Measurements from ENCODE around the gene SAMD4B. TPM values are rescaled to one million over a fixed set of nuclear protein-coding genes. Genes with fewer than 3 reads are reported as not detected.

Gene SAMD4B
- total RNA-seq, 4 donors from 2014 or later = 60.7 to 102 (median 77.1) TPM

- intact Hi-C loops (cut with DNase I; ENCODE audit: low total_unique reads) (no loop called here), in situ Hi-C loops (cut with MboI; ENCODE audit: low pct_ligation_motif_present in 1 of 4, low pct_unique_long_range_greater_than_20kb in 1 of 4, low sequenced_read_pairs in 3 of 4) (no loop called here)
- no peak overlapping the region for H3K27ac ChIP-seq
- H3K36me3 ChIP-seq = peaks cover 0 to 54% (median 22%) of the 10 kb centered on the region in 4 donors
- WGBS, 2 donors (ENCODE audit: low coverage in 1 of 2) = 89 to 100% methylated on average over 1 to 3 of the region's 3 CpGs
- H3K4me3 ChIP-seq = no peak overlapping the region
- TF ChIP-seq CTCF (IDR thresholded peaks at IDR 0.05) (no peak), EP300 (IDR thresholded peaks at IDR 0.05; ENCODE audit: low read depth) (no peak), POLR2AphosphoS5 (IDR thresholded peaks at IDR 0.05) (no peak), POLR2A (IDR thresholded peaks at IDR 0.05) (no peak)
- no peak for DNase-seq
- no peaks in the 10 kb centered on the region for H3K9me3 ChIP-seq
- no peaks in the 10 kb centered on the region for H3K27me3 ChIP-seq
- peaks cover 0 to 8% (median 0%) of the 10 kb centered on the region in 4 donors for H3K4me1 ChIP-seq
Measured at GRCh38 chr19:39359026-39359425, 16.8 kb downstream of the SAMD4B start.

- in situ Hi-C loops (cut with MboI; ENCODE audit: low pct_ligation_motif_present in 1 of 4, low pct_unique_long_range_greater_than_20kb in 1 of 4, low sequenced_read_pairs in 3 of 4) = no loop called here
- H3K4me1 ChIP-seq = peaks cover 0 to 10% (median 0%) of the 10 kb centered on the region in 4 donors
- H3K27ac ChIP-seq = no peak overlapping the region
- TF ChIP-seq CTCF (IDR thresholded peaks at IDR 0.05) (no peak), POLR2A (IDR thresholded peaks at IDR 0.05) (no peak), POLR2AphosphoS5 (IDR thresholded peaks at IDR 0.05) (no peak), EP300 (IDR thresholded peaks at IDR 0.05; ENCODE audit: low read depth) (no peak)
- H3K9me3 ChIP-seq = no peaks in the 10 kb centered on the region
- WGBS, 2 donors (ENCODE audit: low coverage in 1 of 2) = 89% methylated on average over 1 of the region's 1 CpG; no CpG with 5 or more reads in 1 of the 2 donors
- intact Hi-C loops (cut with DNase I; ENCODE audit: low total_unique reads) = no loop called here
- peaks cover 0 to 38% (median 14%) of the 10 kb centered on the region in 4 donors for H3K36me3 ChIP-seq
- DNase-seq = no peak
- H3K27me3 ChIP-seq = no peaks in the 10 kb centered on the region
- no peak overlapping the region for H3K4me3 ChIP-seq
Measured at GRCh38 chr19:39360599-39360998, 18.4 kb downstream of the SAMD4B start.

GRCh38 chr19:39362682-39363657 is 20.7 kb downstream of the SAMD4B start:
- Histone ChIP-seq H3K4me1 (peaks cover 0 to 10% (median 0%) of the 10 kb centered on the region in 4 donors), H3K9me3 (no peaks in the 10 kb centered on the region), H3K27ac (peak overlapping the region; percentile 31 to 63 (median 46)), H3K27me3 (no peaks in the 10 kb centered on the region), H3K36me3 (peaks cover 0 to 15% (median 3%) of the 10 kb centered on the region in 4 donors), H3K4me3 (no peak overlapping the region)
- no peak for TF ChIP-seq CTCF (IDR thresholded peaks at IDR 0.05)
- no peak for TF ChIP-seq POLR2AphosphoS5 (IDR thresholded peaks at IDR 0.05)
- TF ChIP-seq POLR2A (IDR thresholded peaks at IDR 0.05) = no peak
- no peak for TF ChIP-seq EP300 (IDR thresholded peaks at IDR 0.05; ENCODE audit: low read depth)
- intact Hi-C loops (cut with DNase I; ENCODE audit: low total_unique reads) (no loop called here), in situ Hi-C loops (cut with MboI; ENCODE audit: low pct_ligation_motif_present in 1 of 4, low pct_unique_long_range_greater_than_20kb in 1 of 4, low sequenced_read_pairs in 3 of 4) (no loop called here)
- no peak for DNase-seq
- WGBS, 2 donors (ENCODE audit: low coverage in 1 of 2) = 72% methylated on average over 6 of the region's 6 CpGs; no CpG with 5 or more reads in 1 of the 2 donors

GRCh38 chr19:39363901-39364457 is 21.8 kb downstream of the SAMD4B start:
- H3K4me1 ChIP-seq = peaks cover 0 to 10% (median 0%) of the 10 kb centered on the region in 4 donors
- in situ Hi-C loops (cut with MboI; ENCODE audit: low pct_ligation_motif_present in 1 of 4, low pct_unique_long_range_greater_than_20kb in 1 of 4, low sequenced_read_pairs in 3 of 4) = no loop called here
- intact Hi-C loops (cut with DNase I; ENCODE audit: low total_unique reads) = no loop called here
- H3K4me3 ChIP-seq = no peak overlapping the region
- no peaks in the 10 kb centered on the region for H3K9me3 ChIP-seq
- no peak for TF ChIP-seq EP300 (IDR thresholded peaks at IDR 0.05; ENCODE audit: low read depth)
- no peak for TF ChIP-seq POLR2AphosphoS5 (IDR thresholded peaks at IDR 0.05)
- no peak for TF ChIP-seq CTCF (IDR thresholded peaks at IDR 0.05)
- TF ChIP-seq POLR2A (IDR thresholded peaks at IDR 0.05) = no peak
- no peaks in the 10 kb centered on the region for H3K27me3 ChIP-seq
- no peak for DNase-seq
- H3K27ac ChIP-seq = peak overlapping the region; percentile 31 to 63 (median 46)
- peaks cover 0 to 7% (median 3%) of the 10 kb centered on the region in 4 donors for H3K36me3 ChIP-seq
- 75 to 80% methylated on average over 2 to 5 of the region's 5 CpGs for WGBS, 2 donors (ENCODE audit: low coverage in 1 of 2)
